Measurements from ENCODE around the gene DZIP1. TPM values are rescaled to one million over a fixed set of nuclear protein-coding genes. Genes with fewer than 3 reads are reported as not detected.
A peak's percentile ranks its signal among the peaks of the same experiment; 100 is the strongest.

DZIP1 gene
- total and polyA plus RNA-seq, 2 of the 13 experiments (the other 11 are each of a cell fraction or from before 2014, with no cell fraction given) = 11.0 to 36.7 TPM

DNA sequence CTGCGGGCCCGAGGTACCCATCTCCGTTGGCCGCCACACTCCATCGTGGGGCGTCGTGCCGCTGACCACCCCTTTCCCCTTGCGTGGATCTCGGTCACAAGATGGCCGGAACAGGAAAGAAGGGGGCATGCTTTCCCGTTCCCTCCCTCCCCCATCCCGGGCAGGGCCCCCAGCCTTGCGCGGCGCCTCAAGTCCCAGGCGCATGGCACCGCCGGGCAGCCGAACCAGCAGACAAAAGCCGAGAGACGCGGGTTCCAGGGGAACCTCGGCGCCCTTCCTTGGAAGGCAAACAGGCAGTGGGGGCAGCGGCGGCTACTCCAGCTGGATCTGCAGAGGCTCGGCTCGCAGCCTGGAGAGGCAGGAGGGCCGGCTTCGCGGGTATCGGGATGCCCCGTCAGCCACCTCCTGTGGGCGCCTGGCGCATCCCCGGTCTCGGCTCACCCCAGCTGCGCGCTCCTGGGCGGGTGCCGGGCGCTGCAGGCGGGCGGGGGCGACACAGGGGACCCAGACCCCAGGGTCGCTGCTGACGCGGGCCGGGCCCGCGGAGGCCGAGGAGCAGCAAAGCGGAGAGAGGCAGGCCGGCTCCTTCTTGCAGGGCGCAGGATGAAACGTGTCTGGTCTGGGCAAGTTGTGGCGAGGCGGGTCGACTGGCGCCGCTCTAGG, 439 bp downstream of the DZIP1 start (continued):
- TF ChIP-seq NCOR1 (IDR thresholded peaks at IDR 0.05; ENCODE audit: borderline replicate concordance, low read length) (no peak), TRIM24 (CRISPR knock-in tag; IDR thresholded peaks at IDR 0.05) (no peak), ZNF333 (CRISPR knock-in tag; IDR thresholded peaks at IDR 0.05; ENCODE audit: borderline replicate concordance) (no peak), ZNF513 (CRISPR knock-in tag; conservative IDR thresholded peaks at IDR 0.05) (no peak), ZNF510 (CRISPR knock-in tag; IDR thresholded peaks at IDR 0.05; ENCODE audit: low read depth) (no peak), ZC3H4 (CRISPR knock-in tag; IDR thresholded peaks at IDR 0.05; ENCODE audit: borderline replicate concordance) (no peak), HNRNPH1 (optimal IDR thresholded peaks at IDR 0.05; ENCODE audit: low read depth, low read length) (no peak), ZNF296 (CRISPR knock-in tag; conservative IDR thresholded peaks at IDR 0.05) (no peak; the same call in 1 of the 2 replicates), GATAD2A (CRISPR knock-in tag; IDR thresholded peaks at IDR 0.05) (no peak), ZNF775 (CRISPR knock-in tag; IDR thresholded peaks at IDR 0.05; ENCODE audit: borderline replicate concordance) (no peak), ZNF746 (CRISPR knock-in tag; IDR thresholded peaks at IDR 0.05) (no peak), GTF2F1 (IDR thresholded peaks at IDR 0.05; ENCODE audit: low read length) (no peak), RARG (CRISPR knock-in tag; IDR thresholded peaks at IDR 0.05; ENCODE audit: low read depth) (no peak), ZNF546 (CRISPR knock-in tag; conservative IDR thresholded peaks at IDR 0.05) (0 out of 2 replicates have a peak, but pooled peaks have one; percentile 38), ATF7-NPFF (CRISPR knock-in tag; IDR thresholded peaks at IDR 0.05; ENCODE audit: low read depth) (no peak; the same call in 1 of the 2 replicates), NBN (conservative IDR thresholded peaks at IDR 0.05) (no peak), ZNF234 (CRISPR knock-in tag; conservative IDR thresholded peaks at IDR 0.05) (no peak)
- TF ChIP-seq, protein P1, sequence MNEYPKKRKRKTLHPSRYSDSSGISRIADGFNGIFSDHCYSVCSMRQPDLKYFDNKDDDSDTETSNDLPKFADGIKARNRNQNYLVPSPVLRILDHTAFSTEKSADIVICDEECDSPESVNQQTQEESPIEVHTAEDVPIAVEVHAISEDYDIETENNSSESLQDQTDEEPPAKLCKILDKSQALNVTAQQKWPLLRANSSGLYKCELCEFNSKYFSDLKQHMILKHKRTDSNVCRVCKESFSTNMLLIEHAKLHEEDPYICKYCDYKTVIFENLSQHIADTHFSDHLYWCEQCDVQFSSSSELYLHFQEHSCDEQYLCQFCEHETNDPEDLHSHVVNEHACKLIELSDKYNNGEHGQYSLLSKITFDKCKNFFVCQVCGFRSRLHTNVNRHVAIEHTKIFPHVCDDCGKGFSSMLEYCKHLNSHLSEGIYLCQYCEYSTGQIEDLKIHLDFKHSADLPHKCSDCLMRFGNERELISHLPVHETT (CRISPR knock-in tag; conservative IDR thresholded peaks at IDR 0.05) = no peak
- TF ChIP-seq, protein P2, sequence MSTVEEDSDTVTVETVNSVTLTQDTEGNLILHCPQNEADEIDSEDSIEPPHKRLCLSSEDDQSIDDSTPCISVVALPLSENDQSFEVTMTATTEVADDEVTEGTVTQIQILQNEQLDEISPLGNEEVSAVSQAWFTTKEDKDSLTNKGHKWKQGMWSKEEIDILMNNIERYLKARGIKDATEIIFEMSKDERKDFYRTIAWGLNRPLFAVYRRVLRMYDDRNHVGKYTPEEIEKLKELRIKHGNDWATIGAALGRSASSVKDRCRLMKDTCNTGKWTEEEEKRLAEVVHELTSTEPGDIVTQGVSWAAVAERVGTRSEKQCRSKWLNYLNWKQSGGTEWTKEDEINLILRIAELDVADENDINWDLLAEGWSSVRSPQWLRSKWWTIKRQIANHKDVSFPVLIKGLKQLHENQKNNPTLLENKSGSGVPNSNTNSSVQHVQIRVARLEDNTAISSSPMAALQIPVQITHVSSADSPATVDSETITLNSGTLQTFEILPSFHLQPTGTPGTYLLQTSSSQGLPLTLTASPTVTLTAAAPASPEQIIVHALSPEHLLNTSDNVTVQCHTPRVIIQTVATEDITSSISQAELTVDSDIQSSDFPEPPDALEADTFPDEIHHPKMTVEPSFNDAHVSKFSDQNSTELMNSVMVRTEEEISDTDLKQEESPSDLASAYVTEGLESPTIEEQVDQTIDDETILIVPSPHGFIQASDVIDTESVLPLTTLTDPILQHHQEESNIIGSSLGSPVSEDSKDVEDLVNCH (CRISPR knock-in tag; IDR thresholded peaks at IDR 0.05) = no peak
- TF ChIP-seq, protein P3, sequence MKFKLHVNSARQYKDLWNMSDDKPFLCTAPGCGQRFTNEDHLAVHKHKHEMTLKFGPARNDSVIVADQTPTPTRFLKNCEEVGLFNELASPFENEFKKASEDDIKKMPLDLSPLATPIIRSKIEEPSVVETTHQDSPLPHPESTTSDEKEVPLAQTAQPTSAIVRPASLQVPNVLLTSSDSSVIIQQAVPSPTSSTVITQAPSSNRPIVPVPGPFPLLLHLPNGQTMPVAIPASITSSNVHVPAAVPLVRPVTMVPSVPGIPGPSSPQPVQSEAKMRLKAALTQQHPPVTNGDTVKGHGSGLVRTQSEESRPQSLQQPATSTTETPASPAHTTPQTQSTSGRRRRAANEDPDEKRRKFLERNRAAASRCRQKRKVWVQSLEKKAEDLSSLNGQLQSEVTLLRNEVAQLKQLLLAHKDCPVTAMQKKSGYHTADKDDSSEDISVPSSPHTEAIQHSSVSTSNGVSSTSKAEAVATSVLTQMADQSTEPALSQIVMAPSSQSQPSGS (CRISPR knock-in tag; IDR thresholded peaks at IDR 0.05) = no peak
- TF ChIP-seq, protein P4, sequence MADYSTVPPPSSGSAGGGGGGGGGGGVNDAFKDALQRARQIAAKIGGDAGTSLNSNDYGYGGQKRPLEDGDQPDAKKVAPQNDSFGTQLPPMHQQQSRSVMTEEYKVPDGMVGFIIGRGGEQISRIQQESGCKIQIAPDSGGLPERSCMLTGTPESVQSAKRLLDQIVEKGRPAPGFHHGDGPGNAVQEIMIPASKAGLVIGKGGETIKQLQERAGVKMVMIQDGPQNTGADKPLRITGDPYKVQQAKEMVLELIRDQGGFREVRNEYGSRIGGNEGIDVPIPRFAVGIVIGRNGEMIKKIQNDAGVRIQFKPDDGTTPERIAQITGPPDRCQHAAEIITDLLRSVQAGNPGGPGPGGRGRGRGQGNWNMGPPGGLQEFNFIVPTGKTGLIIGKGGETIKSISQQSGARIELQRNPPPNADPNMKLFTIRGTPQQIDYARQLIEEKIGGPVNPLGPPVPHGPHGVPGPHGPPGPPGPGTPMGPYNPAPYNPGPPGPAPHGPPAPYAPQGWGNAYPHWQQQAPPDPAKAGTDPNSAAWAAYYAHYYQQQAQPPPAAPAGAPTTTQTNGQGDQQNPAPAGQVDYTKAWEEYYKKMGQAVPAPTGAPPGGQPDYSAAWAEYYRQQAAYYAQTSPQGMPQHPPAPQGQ (CRISPR knock-in tag; IDR thresholded peaks at IDR 0.05; ENCODE audit: borderline replicate concordance) = no peak

All from HepG2 (cell line).